ENCODE measurements around the gene TRIM45.

TRIM45 gene

DNA sequence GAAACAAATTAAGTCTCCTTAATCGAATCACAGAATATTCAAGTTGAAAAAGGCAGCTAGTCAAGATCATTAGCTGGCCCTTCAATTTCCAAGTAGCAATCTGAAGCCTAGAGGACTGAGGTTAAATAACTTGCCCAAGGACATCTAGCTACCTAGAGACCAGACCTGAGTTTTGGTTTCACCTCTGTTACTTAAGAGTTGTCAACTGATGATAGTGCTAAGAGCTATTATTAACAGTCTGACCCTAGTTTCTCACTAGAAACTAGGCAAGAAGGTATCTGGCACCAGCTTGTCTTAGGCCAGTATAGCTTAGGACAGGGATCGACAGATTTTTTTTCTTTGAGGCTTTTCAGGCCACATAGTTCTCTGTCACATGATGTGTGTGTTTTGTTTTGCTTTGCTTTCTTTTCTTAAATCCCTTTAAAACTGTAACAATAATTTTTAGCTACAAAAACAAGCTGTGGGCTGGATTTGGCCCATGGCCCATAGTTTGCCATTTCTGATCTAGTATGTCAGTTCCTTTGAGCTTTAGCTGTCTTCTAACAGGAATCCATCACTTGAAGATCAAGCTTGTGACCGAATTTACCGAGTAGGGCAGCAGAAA, 23.2 kb downstream of the TRIM45 start:
- no peak for DNase-seq (ENCODE audit: low read depth)

DNA sequence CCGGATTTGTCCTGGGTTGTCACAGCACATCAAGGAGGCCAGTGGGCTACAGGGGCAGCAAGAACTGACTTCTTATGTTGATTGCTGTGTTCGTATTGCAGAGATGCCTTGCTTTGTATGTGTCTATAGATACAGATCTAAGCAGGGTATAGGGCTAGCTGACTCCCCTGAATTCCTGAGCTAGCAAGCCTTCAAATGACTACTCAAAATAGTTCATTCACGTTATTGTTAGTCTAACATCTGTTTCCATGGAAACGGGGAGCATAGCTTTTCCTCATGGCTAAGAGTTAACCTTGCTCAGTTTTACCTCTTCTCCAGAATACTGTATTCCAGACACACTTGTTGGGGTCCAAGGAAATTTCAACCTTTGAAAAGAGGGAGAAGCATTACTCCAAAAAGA, 24.1 kb downstream of the TRIM45 start:
- no peak for DNase-seq (ENCODE audit: low read depth)

DNA sequence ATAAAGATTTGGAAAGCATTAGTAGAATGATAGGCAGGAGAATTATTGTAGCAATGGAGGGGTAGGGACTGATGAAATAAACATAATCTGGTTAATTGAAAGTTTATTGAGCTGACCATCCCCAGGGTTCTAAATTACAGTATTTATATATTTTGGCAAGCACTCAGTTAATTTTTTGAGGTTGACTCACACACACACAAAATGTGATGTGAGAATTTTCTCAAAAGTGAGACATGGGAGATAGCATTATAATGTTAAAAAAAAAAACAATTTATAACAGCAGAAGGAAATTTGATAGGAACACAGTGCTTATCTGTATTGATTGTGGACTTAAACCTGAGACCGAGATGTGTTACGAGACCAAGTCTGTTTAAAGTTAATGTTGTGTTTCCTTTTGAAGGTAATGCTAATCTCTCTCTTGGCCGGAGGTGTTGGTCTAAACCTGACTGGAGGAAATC, 24.6 kb downstream of the TRIM45 start:
- DNase-seq (ENCODE audit: low read depth) = no peak

GRCh38 chr1:117094841-117095604, 26.5 kb downstream of the TRIM45 start:
- DNase-seq (ENCODE audit: low read depth) = no peak

DNA sequence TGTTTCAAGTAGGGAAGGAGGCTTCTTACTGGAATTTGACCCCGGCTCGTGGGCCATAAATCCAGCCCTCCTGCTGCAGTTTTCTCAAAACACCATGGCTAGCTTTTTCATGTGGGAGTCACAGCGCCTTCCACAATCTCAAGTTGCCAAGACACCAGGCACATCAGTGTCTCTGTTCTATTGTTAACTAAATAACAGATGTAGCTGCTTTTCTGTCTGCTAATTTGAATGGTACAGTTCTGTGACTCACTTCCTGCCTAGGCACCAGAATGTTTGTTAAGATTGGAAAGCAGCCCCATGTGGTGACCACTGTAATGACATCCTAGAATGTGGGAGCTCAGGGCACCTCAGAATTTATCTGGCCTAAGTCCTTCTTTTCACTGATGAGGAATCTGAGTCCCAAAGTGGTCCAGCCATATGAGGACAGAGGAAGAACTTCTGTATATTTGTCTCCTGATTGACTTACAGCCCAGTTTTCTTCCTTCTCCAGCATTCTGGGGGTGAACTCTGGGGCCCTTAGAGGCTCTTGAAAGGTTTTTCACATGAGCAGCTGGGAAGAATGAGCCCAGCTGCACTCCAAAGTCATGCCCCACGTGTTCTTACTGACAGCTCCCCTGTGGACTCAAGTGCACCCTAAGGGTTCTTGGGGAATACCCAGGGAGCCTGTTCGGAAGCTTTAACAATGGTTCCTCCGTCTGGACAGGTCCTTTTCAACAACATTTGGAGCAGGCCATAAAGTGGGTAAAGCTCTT, 27.5 kb downstream of the TRIM45 start:
- no peak for DNase-seq (ENCODE audit: low read depth)

- no peak for DNase-seq (ENCODE audit: low read depth)
Observed at GRCh38 chr1:117093091-117093534, 28.4 kb downstream of the TRIM45 start.

DNA sequence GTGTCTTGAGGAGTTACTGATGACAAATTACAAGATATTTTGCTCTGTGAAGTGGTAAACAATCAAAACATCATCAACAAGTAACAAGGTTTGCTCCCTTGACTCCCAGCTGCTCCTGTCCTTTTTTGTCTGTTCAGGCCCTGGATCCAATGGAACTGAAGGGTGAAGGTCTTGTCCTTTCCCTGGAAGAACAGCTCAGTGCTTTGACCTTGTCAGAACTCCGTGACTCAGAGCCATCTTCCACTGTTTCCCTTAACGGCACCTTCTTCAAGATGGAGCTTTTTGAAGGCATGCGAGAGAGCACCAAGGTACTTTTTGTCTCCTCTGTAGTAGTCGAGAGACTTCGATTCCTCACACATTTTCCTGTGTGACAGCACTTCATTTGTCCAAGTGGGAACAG, 29.0 kb downstream of the TRIM45 start:
- no peak for DNase-seq (ENCODE audit: low read depth)

GRCh38 chr1:117089996-117090395, 31.6 kb downstream of the TRIM45 start:
- DNase-seq (ENCODE audit: low read depth) = no peak

- no peak for DNase-seq (ENCODE audit: low read depth)
Observed at GRCh38 chr1:117087686-117088085, 33.9 kb downstream of the TRIM45 start.

GRCh38 chr1:117084231-117084630, 37.3 kb downstream of the TRIM45 start:
- no peak for DNase-seq (ENCODE audit: low read depth)

GRCh38 chr1:117079737-117080136, 41.8 kb downstream of the TRIM45 start:
- DNase-seq (ENCODE audit: low read depth) = no peak

DNA sequence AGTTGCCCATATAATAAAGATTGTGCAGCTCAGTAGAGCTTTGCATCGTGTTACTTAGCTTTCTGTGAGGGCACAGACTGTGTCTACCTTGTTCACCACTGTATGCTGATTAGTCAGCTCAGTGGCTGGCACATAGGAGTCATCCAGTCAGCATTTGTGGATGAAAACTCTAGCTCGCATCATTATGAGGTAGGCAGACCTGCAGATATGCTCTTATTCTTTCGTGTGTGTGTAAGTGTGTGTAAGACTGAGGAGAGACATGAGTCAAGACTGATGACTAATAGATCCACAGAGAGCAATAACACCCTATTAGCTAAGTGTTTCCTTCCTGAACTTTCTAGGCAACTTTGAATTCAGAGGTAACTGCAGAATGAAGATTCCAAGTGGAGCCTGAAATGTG, 44.3 kb downstream of the TRIM45 start:
- no peak for DNase-seq (ENCODE audit: low read depth)

- DNase-seq (ENCODE audit: low read depth) = no peak
Observed at GRCh38 chr1:117076648-117077047, 44.9 kb downstream of the TRIM45 start.

- no peak for DNase-seq (ENCODE audit: low read depth)
Observed at GRCh38 chr1:117070124-117070523, 51.4 kb downstream of the TRIM45 start.

- DNase-seq (ENCODE audit: low read depth) = no peak
Observed at GRCh38 chr1:117069220-117069844, 52.2 kb downstream of the TRIM45 start.

DNA sequence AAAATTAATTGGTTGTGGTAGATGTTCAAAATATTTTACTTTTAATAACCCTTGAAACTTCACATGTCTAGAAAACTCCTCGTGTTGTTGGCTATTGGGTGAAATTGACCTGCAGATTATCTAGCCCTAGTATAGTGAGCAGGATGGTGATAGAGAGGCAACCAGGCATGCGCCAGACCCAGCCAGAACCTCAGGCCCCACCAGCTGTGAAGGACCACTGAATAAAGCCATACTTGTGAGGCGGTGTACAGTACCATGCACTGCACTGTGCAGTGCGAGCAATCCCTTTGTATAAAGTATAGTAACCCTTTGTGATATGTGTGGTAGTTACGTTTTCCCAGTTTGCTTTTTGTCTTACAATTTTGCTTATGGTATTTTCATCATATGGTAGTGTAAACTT, 53.0 kb downstream of the TRIM45 start:
- no peak for DNase-seq (ENCODE audit: low read depth)

GRCh38 chr1:117067533-117068370, 53.8 kb downstream of the TRIM45 start:
- DNase-seq (ENCODE audit: low read depth) = no peak

- no peak for DNase-seq (ENCODE audit: low read depth)
Observed at GRCh38 chr1:117066367-117066766, 55.2 kb downstream of the TRIM45 start.

- no peak for DNase-seq (ENCODE audit: low read depth)
Observed at GRCh38 chr1:117061986-117062415, 59.5 kb downstream of the TRIM45 start.
